ENCODE data around the gene GRAMD1B. TPM values are rescaled to one million over a fixed set of nuclear protein-coding genes. Genes with fewer than 3 reads are reported as not detected.
A peak's percentile ranks its signal among the peaks of the same experiment; 100 is the strongest.

The GRAMD1B gene
- total RNA-seq, 4 donors from 2014 or later, result 27.5 to 37.2 (median 30.6) TPM

- 91 to 100% methylated on average over 2 of the region's 2 CpGs for WGBS, 2 donors
- no peak overlapping the region for H3K4me3 ChIP-seq
Observed at GRCh38 chr11:123597859-123598258, 167.8 kb downstream of the GRAMD1B start.

DNA sequence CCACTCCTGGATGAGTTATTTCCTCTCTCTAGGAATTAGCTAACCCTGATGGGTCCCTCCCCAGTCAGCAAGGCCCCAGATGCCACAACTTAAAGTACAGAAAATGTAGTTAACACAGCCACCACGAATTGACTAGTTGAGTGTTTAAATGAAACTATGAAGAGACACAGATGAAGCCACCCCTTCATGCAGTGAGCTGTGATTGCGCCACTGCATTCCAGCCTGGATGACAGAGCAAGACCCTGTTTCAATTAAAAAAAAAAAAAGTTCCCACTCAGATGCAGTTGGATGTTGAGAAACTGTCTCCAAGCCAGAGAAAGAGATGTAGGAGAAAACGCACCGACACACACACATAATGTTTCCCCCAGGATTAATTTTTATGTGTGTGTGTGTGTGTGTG is 171.1 kb downstream of the GRAMD1B start:
- 42 to 43% methylated on average over 4 of the region's 4 CpGs for WGBS, 2 donors
- H3K27me3 ChIP-seq, result no peaks in the 10 kb centered on the region
- H3K4me1 ChIP-seq, result peaks cover 0 to 7% (median 0%) of the 10 kb centered on the region in 4 donors
- no peak overlapping the region for H3K4me3 ChIP-seq
- H3K36me3 ChIP-seq, result peaks cover 0 to 23% (median 0%) of the 10 kb centered on the region in 3 donors
- peak overlapping the region in 2 of 4 donors; percentile 26 to 49 for H3K27ac ChIP-seq
- H3K9me3 ChIP-seq, result no peaks in the 10 kb centered on the region
- TF ChIP-seq EP300 (IDR thresholded peaks at IDR 0.05), result no peak
- TF ChIP-seq POLR2A (IDR thresholded peaks at IDR 0.05), result no peak
- TF ChIP-seq, protein P1, sequence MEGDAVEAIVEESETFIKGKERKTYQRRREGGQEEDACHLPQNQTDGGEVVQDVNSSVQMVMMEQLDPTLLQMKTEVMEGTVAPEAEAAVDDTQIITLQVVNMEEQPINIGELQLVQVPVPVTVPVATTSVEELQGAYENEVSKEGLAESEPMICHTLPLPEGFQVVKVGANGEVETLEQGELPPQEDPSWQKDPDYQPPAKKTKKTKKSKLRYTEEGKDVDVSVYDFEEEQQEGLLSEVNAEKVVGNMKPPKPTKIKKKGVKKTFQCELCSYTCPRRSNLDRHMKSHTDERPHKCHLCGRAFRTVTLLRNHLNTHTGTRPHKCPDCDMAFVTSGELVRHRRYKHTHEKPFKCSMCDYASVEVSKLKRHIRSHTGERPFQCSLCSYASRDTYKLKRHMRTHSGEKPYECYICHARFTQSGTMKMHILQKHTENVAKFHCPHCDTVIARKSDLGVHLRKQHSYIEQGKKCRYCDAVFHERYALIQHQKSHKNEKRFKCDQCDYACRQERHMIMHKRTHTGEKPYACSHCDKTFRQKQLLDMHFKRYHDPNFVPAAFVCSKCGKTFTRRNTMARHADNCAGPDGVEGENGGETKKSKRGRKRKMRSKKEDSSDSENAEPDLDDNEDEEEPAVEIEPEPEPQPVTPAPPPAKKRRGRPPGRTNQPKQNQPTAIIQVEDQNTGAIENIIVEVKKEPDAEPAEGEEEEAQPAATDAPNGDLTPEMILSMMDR (IDR thresholded peaks at IDR 0.05), result no peak
- DNase-seq (ENCODE audit: low spot score in 2 of 2), result no peak

More at GRCh38 chr11:123597859-123598258, 167.8 kb downstream of the GRAMD1B start:
- H3K4me1 ChIP-seq, result peaks cover 0 to 7% (median 0%) of the 10 kb centered on the region in 4 donors
- peaks cover 0 to 27% (median 0%) of the 10 kb centered on the region in 3 donors for H3K36me3 ChIP-seq
- TF ChIP-seq EP300 (IDR thresholded peaks at IDR 0.05) (no peak), POLR2A (IDR thresholded peaks at IDR 0.05) (no peak)
- TF ChIP-seq, protein P1 (IDR thresholded peaks at IDR 0.05), result no peak
- H3K9me3 ChIP-seq, result no peaks in the 10 kb centered on the region
- H3K27ac ChIP-seq, result no peak overlapping the region
- DNase-seq (ENCODE audit: low spot score in 2 of 2), result no peak
- no peaks in the 10 kb centered on the region for H3K27me3 ChIP-seq

DNA sequence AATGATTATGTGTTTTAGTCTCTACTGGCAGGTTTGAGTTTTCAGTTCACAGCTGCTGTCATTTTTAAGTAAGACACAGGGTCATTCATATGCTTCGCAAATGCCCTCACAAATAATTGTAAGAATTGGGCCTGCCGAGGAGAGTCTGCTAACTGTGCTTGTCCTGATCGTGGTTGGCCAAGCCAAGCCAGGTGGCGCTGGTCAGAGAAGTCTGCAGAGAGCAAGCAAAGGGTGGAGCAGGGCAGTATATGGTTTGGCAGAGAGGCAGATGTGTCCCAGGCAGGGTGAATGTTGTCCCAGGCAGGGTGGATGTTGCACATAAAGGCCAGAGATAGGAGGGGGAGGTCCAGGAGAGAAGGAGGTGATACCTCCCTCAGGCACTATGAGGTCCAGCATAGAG is 171.7 kb downstream of the GRAMD1B start:
- Histone ChIP-seq H3K27me3 (no peaks in the 10 kb centered on the region), H3K9me3 (no peaks in the 10 kb centered on the region), H3K27ac (peak overlapping the region in 1 of 4 donors; percentile 2), H3K36me3 (peaks cover 0 to 29% (median 0%) of the 10 kb centered on the region in 3 donors), H3K4me3 (no peak overlapping the region), H3K4me1 (peaks cover 0 to 7% (median 0%) of the 10 kb centered on the region in 4 donors)
- no peak for TF ChIP-seq POLR2A (IDR thresholded peaks at IDR 0.05)
- 59 to 70% methylated on average over 4 of the region's 4 CpGs for WGBS, 2 donors
- DNase-seq (ENCODE audit: low spot score in 2 of 2), result no peak

GRCh38 chr11:123603666-123604065 is 173.6 kb downstream of the GRAMD1B start:
- H3K27ac ChIP-seq, result no peak overlapping the region
- TF ChIP-seq EP300 (IDR thresholded peaks at IDR 0.05) (no peak), POLR2A (IDR thresholded peaks at IDR 0.05) (no peak)
- TF ChIP-seq, protein P1 (IDR thresholded peaks at IDR 0.05), result no peak
- peaks cover 0 to 7% (median 0%) of the 10 kb centered on the region in 4 donors for H3K4me1 ChIP-seq
- H3K36me3 ChIP-seq, result peaks cover 0 to 43% (median 0%) of the 10 kb centered on the region in 3 donors
- no peaks in the 10 kb centered on the region for H3K9me3 ChIP-seq
- WGBS, 2 donors, result 88% methylated on average over 4 of the region's 4 CpGs
- no peak overlapping the region for H3K4me3 ChIP-seq
- no peaks in the 10 kb centered on the region for H3K27me3 ChIP-seq
- DNase-seq (ENCODE audit: low spot score in 2 of 2), result no peak

DNA sequence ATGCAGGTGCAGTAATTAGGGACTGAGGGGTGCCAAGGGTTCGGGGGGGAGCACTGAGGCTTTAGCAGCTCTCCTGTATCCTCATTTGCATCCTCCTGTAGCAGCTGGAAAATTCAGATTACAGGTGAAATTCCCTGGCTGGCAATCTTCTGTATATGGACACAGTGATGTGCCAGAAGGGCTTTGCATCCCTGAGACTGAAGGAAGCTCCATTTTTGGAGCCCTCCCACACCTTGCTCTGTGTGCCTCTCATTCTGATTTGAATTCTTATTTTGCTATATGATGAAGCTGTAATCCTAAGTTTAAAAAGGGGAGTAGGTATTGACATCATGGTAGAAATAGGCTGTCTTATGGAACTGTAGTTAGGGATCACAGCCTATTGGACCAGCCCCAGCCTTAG is 177.7 kb downstream of the GRAMD1B start:
- no peak for DNase-seq (ENCODE audit: low spot score in 2 of 2)
- peak overlapping the region in 1 of 4 donors; percentile 46 for H3K27ac ChIP-seq
- H3K36me3 ChIP-seq, result peaks cover 0 to 69% (median 0%) of the 10 kb centered on the region in 3 donors
- WGBS, 2 donors, result 70 to 78% methylated on average over 1 of the region's 1 CpG
- TF ChIP-seq EP300 (IDR thresholded peaks at IDR 0.05) (no peak), POLR2A (IDR thresholded peaks at IDR 0.05) (no peak)
- TF ChIP-seq, protein P1 (IDR thresholded peaks at IDR 0.05), result no peak
- no peaks in the 10 kb centered on the region for H3K4me1 ChIP-seq
- H3K27me3 ChIP-seq, result no peaks in the 10 kb centered on the region
- no peaks in the 10 kb centered on the region for H3K9me3 ChIP-seq
- no peak overlapping the region for H3K4me3 ChIP-seq

Data from tibial nerve (tissue), 4 donors.